WTC11 (cell line): ENCODE measurements around the gene GAL3ST2.
"Not testable (repeated sequence)": the region's sequence is repeated elsewhere in the genome, so short reads cannot be mapped to it uniquely, and the experiment has no call there.

Source experiments
- ATF3 ChIP-seq: sonication (generic); formaldehyde crosslinking; conservative IDR thresholded peaks from 2 replicates; pipeline ENCODE4 v1.8.1; 2022; ENCODE audit warnings: mild to moderate bottlenecking, missing genetic modification reagents
- CTCF ChIP-seq: fragments of 200-600 bp; IDR thresholded peaks from 2 replicates; pipeline ENCODE4 v1.8.0; 2022; ENCODE audit warnings: antibody characterized with exemption
- HMGXB4 ChIP-seq: sonication (generic); formaldehyde crosslinking; IDR thresholded peaks from 2 replicates; pipeline ENCODE4 v1.8.1; 2023; ENCODE audit warnings: mild to moderate bottlenecking, moderate library complexity, missing genetic modification reagents
- NR2C2 ChIP-seq: sonication (generic); formaldehyde crosslinking; IDR thresholded peaks from 2 replicates; pipeline ENCODE4 v1.8.0; 2022; ENCODE audit warnings: mild to moderate bottlenecking, missing genetic modification reagents
- TP53 ChIP-seq: sonication (generic); formaldehyde crosslinking; IDR thresholded peaks from 2 replicates; pipeline ENCODE4 v1.8.1; 2023; ENCODE audit warnings: mild to moderate bottlenecking, missing genetic modification reagents
- ZNF423 ChIP-seq: fragments of 250-450 bp; sonication (Bioruptor Pico); IDR thresholded peaks from 2 replicates; pipeline ENCODE4 v2.1.2; 2022; ENCODE audit warnings: mild to moderate bottlenecking, moderate library complexity

- not testable (repeated sequence) for TF ChIP-seq CTCF; NR2C2 (CRISPR knock-in tag); TP53 (CRISPR knock-in tag); HMGXB4 (CRISPR knock-in tag); ATF3; ZNF423 (CRISPR knock-in tag)
These were observed 41.2 kb downstream of the GAL3ST2 start for GRCh38 chr2:241817821-241818215.
